ENCODE data around the gene CCDC87. TPM values are rescaled to one million over a fixed set of nuclear protein-coding genes. Genes with fewer than 3 reads are reported as not detected.
A peak's percentile ranks its signal among the peaks of the same experiment; 100 is the strongest.
"Not testable (repeated sequence)": the region's sequence is repeated elsewhere in the genome, so short reads cannot be mapped to it uniquely, and the experiment has no call there.

The CCDC87 gene
- total and polyA plus RNA-seq, 4 donors: 0.14 to 0.17 (median 0.14) TPM; not detected in 1

- TF ChIP-seq RXRA (IDR thresholded peaks at IDR 0.05) (no peak), HNF4G (IDR thresholded peaks at IDR 0.05) (no peak), TAF1 (conservative IDR thresholded peaks at IDR 0.05) (no peak), RAD21 (IDR thresholded peaks at IDR 0.05) (peak in 1 of 2 donors; percentile 26), CTCF (IDR thresholded peaks at IDR 0.05; ENCODE audit: low read depth, low read length, missing input control) (no peak), REST (IDR thresholded peaks at IDR 0.05) (peak; percentile 50), FOXA2 (IDR thresholded peaks at IDR 0.05) (no peak), SP1 (IDR thresholded peaks at IDR 0.05) (peak; percentile 77), HNF4A (conservative IDR thresholded peaks at IDR 0.05) (peak in 1 of 2 donors; percentile 7), GABPA (IDR thresholded peaks at IDR 0.05 in 1 of 2, conservative IDR thresholded peaks at IDR 0.05 in 1 of 2) (peak in 1 of 2 donors; percentile 75), JUND (IDR thresholded peaks at IDR 0.05) (no peak), NR2F2 (IDR thresholded peaks at IDR 0.05) (no peak), MAX (IDR thresholded peaks at IDR 0.05) (peak; percentile 64), FOXA1 (IDR thresholded peaks at IDR 0.05) (no peak), YY1 (IDR thresholded peaks at IDR 0.05) (peak; percentile 50), EGR1 (IDR thresholded peaks at IDR 0.05; ENCODE audit: low read depth in 2 of 2) (no peak)
- TF ChIP-seq, protein P1, sequence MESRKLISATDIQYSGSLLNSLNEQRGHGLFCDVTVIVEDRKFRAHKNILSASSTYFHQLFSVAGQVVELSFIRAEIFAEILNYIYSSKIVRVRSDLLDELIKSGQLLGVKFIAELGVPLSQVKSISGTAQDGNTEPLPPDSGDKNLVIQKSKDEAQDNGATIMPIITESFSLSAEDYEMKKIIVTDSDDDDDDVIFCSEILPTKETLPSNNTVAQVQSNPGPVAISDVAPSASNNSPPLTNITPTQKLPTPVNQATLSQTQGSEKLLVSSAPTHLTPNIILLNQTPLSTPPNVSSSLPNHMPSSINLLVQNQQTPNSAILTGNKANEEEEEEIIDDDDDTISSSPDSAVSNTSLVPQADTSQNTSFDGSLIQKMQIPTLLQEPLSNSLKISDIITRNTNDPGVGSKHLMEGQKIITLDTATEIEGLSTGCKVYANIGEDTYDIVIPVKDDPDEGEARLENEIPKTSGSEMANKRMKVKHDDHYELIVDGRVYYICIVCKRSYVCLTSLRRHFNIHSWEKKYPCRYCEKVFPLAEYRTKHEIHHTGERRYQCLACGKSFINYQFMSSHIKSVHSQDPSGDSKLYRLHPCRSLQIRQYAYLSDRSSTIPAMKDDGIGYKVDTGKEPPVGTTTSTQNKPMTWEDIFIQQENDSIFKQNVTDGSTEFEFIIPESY (IDR thresholded peaks at IDR 0.05): no peak
- TF ChIP-seq, protein P2, sequence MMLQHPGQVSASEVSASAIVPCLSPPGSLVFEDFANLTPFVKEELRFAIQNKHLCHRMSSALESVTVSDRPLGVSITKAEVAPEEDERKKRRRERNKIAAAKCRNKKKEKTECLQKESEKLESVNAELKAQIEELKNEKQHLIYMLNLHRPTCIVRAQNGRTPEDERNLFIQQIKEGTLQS (IDR thresholded peaks at IDR 0.05): no peak
- Histone ChIP-seq H3K9ac (ENCODE audit: low read depth in 1 of 2, low read length in 2 of 2) (peak within 1 kb of the TSS; percentile 68 to 74), H3K9me3 (ENCODE audit: control insufficient read depth in 4 of 4, low read length in 3 of 4) (no peaks in the 10 kb centered on the region), H3K36me3 (ENCODE audit: control insufficient read depth in 4 of 4, insufficient read depth in 3 of 4, low read depth in 1 of 4, low read length in 3 of 4) (peaks cover 0 to 12% (median 4%) of the 10 kb centered on the region in 4 donors), H3K27ac (ENCODE audit: low read depth in 1 of 2, low read length in 2 of 2) (peak within 1 kb of the TSS; percentile 24 to 50), H3K4me1 (ENCODE audit: control insufficient read depth in 4 of 4, insufficient read depth in 4 of 4, low read length in 3 of 4) (peaks cover 5 to 12% (median 8%) of the 10 kb centered on the region in 4 donors), H3K4me3 (ENCODE audit: low read depth in 1 of 3, low read length in 3 of 3) (peak within 1 kb of the TSS; percentile 60 to 84 (median 70)), H3K27me3 (ENCODE audit: control insufficient read depth in 4 of 4, insufficient read depth in 4 of 4, low read length in 3 of 4) (no peaks in the 10 kb centered on the region)
- peak; percentile 94 for DNase-seq (ENCODE audit: low spot score)
- under 1% methylated on average over 71 of the region's 71 CpGs for WGBS
Observed at GRCh38 chr11:66545701-66546367, 47.0 kb downstream of the CCDC87 start, which contains the start of gene ZDHHC24. TSS of gene ZDHHC24 (minus strand) at chr11:66546048. CDS start at chr11:66546003, 45 bp downstream.

GRCh38 chr11:66544952-66545351 is 47.9 kb downstream of the CCDC87 start:
- Histone ChIP-seq H3K4me3 (ENCODE audit: low read depth in 1 of 3, low read length in 3 of 3) (peak overlapping the region; percentile 60 to 84 (median 70)), H3K4me1 (ENCODE audit: control insufficient read depth in 4 of 4, insufficient read depth in 4 of 4, low read length in 3 of 4) (peaks cover 5 to 12% (median 8%) of the 10 kb centered on the region in 4 donors), H3K36me3 (ENCODE audit: control insufficient read depth in 4 of 4, insufficient read depth in 3 of 4, low read depth in 1 of 4, low read length in 3 of 4) (peaks cover 0 to 15% (median 4%) of the 10 kb centered on the region in 4 donors)
- DNase-seq (ENCODE audit: low spot score); H3K27ac ChIP-seq (ENCODE audit: low read depth in 1 of 2, low read length in 2 of 2); H3K27me3 ChIP-seq (ENCODE audit: control insufficient read depth in 4 of 4, insufficient read depth in 4 of 4, low read length in 3 of 4); H3K9me3 ChIP-seq (ENCODE audit: control insufficient read depth in 4 of 4, low read length in 3 of 4); H3K9ac ChIP-seq (ENCODE audit: low read depth in 1 of 2, low read length in 2 of 2): not testable (repeated sequence)
- 78% methylated on average over 14 of the region's 14 CpGs for WGBS

All from liver (tissue), 9 donors.